ENCODE results near the gene LINGO4.

The LINGO4 gene

DNA sequence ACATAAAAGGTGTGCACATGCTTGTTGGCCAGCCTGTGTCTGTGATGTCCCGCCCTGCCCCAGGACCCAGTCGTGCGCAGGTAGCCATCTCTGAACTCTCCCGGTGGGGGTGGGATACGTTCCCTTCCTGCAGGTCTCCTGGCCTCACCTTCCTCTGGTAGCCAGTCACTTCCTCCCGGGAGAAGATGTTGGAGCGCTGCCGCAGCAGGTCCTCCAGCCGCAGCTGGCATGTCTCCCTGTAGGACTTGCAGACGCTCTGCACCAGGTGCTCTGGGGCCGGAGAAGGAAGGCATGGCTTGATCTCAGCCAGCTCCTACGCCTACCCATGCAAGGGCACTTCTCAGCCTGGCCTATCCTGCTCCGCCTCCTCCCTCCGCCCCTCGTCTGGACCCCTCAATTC is 9.2 kb upstream of the LINGO4 start:
- DNase-seq (ENCODE audit: low read depth) = no peak

- DNase-seq (ENCODE audit: low read depth) = no peak
Measured at GRCh38 chr1:151813271-151813977, 8.2 kb upstream of the LINGO4 start.

GRCh38 chr1:151811181-151811580 is 6.0 kb upstream of the LINGO4 start:
- no peak for DNase-seq (ENCODE audit: low read depth)

DNA sequence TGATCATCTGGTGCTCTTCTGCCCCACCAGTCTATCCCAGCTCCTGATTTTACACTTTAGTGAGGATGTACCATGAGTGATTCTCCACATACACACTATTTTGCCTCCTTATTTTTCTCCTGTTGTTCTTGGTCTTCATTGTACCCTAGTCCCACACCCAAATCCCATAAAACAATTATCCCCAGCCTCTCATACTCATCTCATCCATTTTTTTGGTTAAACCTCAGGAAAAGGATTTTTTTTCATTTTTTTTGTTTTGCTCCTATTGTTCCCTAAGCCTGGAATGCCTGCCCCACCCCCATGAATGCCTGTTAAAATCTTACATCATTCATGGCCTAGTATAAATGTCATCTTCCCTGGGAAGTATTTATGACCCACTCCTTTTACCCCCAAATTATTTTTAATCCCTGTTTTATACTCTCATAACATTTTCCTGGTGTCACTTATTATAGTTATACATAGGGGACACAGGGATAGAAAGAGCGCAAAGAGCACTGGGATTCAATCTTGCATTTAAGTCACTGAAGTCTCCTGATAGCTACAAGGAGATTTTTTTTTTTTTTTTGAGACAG is 4.9 kb upstream of the LINGO4 start:
- DNase-seq (ENCODE audit: low read depth) = no peak

- DNase-seq (ENCODE audit: low read depth) = no peak
Measured at GRCh38 chr1:151809290-151809984, 4.2 kb upstream of the LINGO4 start.

GRCh38 chr1:151807766-151808165 is 2.5 kb upstream of the LINGO4 start:
- no peak for DNase-seq (ENCODE audit: low read depth)

DNA sequence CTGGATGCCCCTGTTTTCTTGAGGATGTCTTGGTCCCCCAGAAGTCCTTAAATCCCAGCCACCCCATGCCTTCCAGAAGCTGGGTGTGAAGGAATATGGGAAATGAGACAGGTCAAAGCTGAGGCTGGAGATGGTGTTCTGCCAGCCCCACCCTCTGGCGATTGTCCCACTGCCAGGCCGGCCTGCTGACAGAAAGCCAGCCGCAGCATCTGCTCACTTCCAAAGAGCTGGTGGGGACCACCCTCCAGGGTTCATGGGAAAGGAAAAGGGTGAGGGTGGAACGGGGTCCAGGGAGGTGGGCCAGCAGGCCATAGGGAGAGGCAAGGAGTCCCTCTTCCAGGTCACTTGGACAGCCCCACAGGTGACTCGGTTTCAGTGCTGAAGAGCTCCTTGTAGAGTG is 1.9 kb upstream of the LINGO4 start:
- DNase-seq (ENCODE audit: low read depth) = no peak

GRCh38 chr1:151806170-151806569 is 951 bp upstream of the LINGO4 start:
- no peak for DNase-seq (ENCODE audit: low read depth)

- DNase-seq (ENCODE audit: low read depth) = no peak
Measured at GRCh38 chr1:151803915-151804314, 1.3 kb downstream of the LINGO4 start.

- no peak for DNase-seq (ENCODE audit: low read depth)
Measured at GRCh38 chr1:151803164-151803563, 2.1 kb downstream of the LINGO4 start.

- no peak for DNase-seq (ENCODE audit: low read depth)
Measured at GRCh38 chr1:151802372-151802771, 2.8 kb downstream of the LINGO4 start.

- no peak for DNase-seq (ENCODE audit: low read depth)
Measured at GRCh38 chr1:151801846-151802245, 3.4 kb downstream of the LINGO4 start.

- no peak for DNase-seq (ENCODE audit: low read depth)
Measured at GRCh38 chr1:151801310-151801820, 3.9 kb downstream of the LINGO4 start.

DNA sequence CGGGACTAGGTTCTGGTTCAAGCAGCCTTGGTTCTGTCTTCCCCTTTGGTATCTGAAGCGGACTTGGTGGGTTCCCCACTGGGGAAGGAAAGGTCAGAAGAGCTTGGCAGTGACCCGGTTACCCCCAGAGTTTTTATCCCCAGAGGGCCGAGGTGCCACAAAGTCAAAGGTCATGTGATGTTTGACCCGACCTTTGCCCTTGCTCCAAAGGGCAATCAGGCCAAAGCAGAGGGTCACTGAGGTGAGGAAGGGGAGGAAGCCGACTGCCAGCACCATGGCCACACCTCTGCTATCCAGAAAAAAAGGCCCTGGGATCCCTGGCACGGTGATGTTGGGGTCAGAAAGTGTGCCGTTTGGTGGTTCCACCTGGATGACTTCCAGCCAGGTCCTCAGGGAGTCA is 4.4 kb downstream of the LINGO4 start:
- no peak for DNase-seq (ENCODE audit: low read depth)

GRCh38 chr1:151799179-151800022 is 5.8 kb downstream of the LINGO4 start:
- no peak for DNase-seq (ENCODE audit: low read depth)

DNA sequence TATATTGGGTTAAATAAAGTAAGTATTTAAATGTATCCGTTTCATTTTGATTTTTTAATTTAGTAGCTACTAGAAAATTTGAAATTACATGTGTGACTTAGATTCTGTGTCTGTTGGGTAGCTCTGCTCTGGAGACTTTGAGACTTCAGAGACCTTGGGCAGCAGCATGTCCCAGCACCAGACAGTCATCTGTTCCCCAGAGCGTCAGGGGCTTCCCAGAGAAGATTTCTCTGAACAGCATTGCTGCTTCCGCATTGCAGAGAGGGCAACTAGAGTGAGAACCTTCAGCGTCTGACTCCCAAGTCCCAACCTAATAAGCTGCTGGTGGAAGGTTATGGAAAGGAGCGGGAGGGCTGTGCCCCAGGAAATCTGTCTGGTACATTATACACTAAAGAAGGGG is 6.6 kb downstream of the LINGO4 start:
- DNase-seq (ENCODE audit: low read depth) = no peak

DNA sequence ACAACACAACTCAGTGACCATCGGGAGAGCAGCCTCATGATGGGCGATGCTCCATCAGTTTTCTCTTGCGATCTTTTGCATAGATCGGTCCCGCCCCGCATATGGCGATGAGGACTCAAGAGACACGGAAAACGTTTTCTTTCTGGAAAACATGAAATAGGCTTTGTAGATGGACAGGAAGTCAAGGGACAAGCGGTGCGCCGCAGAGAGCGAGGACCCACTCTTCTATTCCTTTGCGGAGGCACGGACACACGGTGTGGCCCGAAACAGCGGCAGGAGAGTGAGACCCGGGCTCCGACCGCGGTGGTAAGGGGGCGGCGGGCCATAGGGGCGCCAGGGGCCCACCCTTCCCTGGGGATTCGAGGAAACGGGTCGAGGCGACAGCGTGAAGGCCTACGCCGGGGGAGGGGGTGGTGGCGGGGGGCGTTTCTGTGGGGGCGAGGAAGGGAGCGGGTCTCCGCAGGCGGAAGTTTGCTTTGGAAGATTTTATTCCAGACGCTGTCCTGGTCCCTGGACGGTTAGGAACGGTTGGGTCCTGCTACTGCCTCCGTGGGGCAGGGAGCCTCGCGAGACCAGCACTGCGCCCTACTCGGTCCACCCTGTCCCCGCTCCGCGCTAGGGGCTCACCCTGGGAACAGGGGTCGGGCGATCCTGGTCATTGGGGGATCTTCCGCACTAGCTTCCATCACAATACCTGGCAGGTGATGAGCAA is 14.1 kb downstream of the LINGO4 start:
- DNase-seq (ENCODE audit: low read depth) = no peak

DNA sequence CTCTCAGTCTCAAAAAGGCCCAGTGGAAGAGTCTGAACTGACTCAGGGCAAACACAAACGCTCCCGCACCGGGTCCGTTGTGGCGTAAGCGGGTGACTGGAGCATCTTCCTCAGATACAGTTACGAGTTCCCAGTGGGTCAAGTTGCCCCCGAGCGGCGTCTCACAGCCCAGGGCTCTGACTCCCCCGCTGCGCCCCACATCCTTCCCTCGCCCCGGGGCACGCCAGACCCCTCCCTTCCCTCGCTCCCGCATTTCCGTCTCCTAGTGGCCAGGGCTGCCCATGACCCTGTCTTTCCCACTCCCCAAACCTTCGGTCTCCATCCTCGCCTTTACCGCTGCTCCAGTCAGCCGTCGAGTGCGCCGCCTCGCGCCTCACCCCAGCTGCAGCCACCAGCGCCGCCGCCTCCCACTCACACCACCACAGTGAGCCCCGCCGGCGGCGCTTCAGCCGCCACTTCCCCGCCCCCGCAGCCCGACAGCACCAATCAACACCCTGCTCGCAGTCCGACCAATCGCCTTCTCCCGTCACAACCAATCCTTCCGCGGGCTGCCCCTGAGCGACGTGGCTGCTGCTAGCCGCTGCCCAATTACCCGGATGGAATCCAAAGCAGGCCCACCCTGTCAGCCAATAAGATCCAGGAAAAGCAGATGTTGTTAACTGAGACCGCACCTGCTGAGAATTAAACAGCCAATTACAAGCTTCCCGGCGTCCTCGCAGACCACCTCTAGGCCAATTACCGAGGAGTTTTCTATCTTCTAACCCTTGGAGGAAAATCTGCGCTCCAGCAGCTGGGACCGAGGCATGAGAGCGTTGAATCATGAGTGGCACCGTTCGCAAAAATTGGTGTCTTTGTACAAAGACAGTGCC is 14.9 kb downstream of the LINGO4 start, which contains the start of gene TDRKH:
Gene TDRKH (minus strand): TSS at position 430 of the 869 bp plus-strand sequence. CDS start 7,478 bp downstream, outside the sequence.
- peak; percentile 96 for DNase-seq (ENCODE audit: low read depth)

DNA sequence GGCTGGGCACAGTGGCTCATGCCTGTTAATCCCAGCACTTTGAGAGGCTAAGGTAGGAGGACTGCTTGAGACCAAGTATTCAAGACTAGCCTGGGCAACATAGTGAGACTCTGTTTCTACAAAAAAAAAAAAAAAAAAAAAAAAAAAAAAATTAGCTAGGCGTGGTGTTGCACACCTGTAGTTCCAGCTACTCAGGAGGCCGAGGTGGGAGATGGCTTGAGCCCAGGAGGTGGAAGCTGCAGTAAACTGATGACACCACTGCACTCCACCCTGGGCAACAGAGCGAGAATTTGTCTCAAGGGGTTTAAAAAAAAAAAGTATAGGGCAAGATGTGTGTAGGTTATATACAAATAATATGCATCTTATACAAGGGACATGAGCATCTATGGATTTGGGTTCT is 17.5 kb downstream of the LINGO4 start:
- no peak for DNase-seq (ENCODE audit: low read depth)

- DNase-seq (ENCODE audit: low read depth) = no peak
Measured at GRCh38 chr1:151783796-151784195, 21.4 kb downstream of the LINGO4 start.

DNA sequence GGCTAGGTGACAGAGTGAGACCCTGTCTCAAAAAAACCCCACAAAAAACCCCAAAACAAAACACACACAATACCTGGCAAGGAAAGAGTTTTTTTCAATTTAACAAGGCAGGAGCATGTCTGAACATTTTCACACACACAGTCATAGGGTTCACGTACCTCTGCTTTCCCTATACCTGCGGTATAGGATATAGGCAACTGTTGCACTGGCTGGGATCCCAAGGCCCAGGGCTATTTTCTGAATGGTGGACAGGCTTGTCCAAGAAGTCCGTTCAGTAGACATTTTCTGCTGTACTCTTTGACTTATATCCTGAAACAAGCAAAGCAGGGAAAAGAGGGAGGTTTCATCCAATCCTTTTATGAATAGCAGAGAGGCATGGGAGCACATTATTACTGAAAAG is 22.5 kb downstream of the LINGO4 start:
- DNase-seq (ENCODE audit: low read depth) = no peak

All from stimulated activated CD8-positive, alpha-beta memory T cell treated with anti-CD3 and anti-CD28 coated beads, Interleukin-12 subunit alpha, Interleukin-12 subunit beta, amount 100 ng/mL, for 4 hours (primary cell).